ENCODE results near the gene SORCS2.

GRCh38 chr4:7286798-7287197, 94.5 kb downstream of the SORCS2 start:
- TF ChIP-seq FOXK2 (IDR thresholded peaks at IDR 0.05) (no peak), BHLHE40 (IDR thresholded peaks at IDR 0.05; ENCODE audit: borderline replicate concordance) (no peak), ELF4 (IDR thresholded peaks at IDR 0.05) (no peak), FOXA1 (IDR thresholded peaks at IDR 0.05) (no peak), NFRKB (IDR thresholded peaks at IDR 0.05) (no peak), L3MBTL2 (conservative IDR thresholded peaks at IDR 0.05) (no peak), FOXM1 (IDR thresholded peaks at IDR 0.05; ENCODE audit: borderline replicate concordance) (no peak), SP1 (IDR thresholded peaks at IDR 0.05) (no peak), PKNOX1 (IDR thresholded peaks at IDR 0.05) (no peak), TARDBP (IDR thresholded peaks at IDR 0.05) (no peak), CTBP1 (IDR thresholded peaks at IDR 0.05; ENCODE audit: borderline replicate concordance) (no peak), HDGF (IDR thresholded peaks at IDR 0.05; ENCODE audit: borderline replicate concordance) (no peak), ARNT (IDR thresholded peaks at IDR 0.05) (no peak), LEF1 (IDR thresholded peaks at IDR 0.05; ENCODE audit: borderline replicate concordance) (no peak)
